Ovary (tissue), 3 donors: ENCODE results near the gene MAP3K2.

ENCODE experiments used
- CTCF ChIP-seq, 3 donors: fragments of 450-650 bp in 2 of 3; fragments of 200-600 bp in 1 of 3; IDR thresholded peaks; one replicate each; pipeline versions ENCODE4 v1.5.1 to v1.8.0; 2016 to 2022; ENCODE audit warnings: antibody characterized with exemption in 3 of 3, mild to moderate bottlenecking in 1 of 3
- EP300 ChIP-seq: sonication (generic); formaldehyde crosslinking; IDR thresholded peaks from one replicate; pipeline ENCODE4 v1.6.1; 2017; ENCODE audit warnings: antibody characterized with exemption
- POLR2A ChIP-seq: fragments of 450-650 bp; IDR thresholded peaks from one replicate; pipeline ENCODE4 v1.6.1; 2017; ENCODE audit warnings: antibody characterized with exemption, mild to moderate bottlenecking, moderate library complexity
- donor health status: DM: no; HTN: no; CAD: no.

- TF ChIP-seq CTCF (IDR thresholded peaks at IDR 0.05) (no peak), EP300 (no peak), POLR2A (no peak)
Observed at GRCh38 chr2:127305990-127306585, 81.7 kb downstream of the MAP3K2 start.
